Brain pericyte (primary cell): ENCODE data around the gene MINDY4B.

Experiments
- DNase-seq: peaks from one replicate; pipeline ENCODE4 v3.0.0-alpha.2; 2012; ENCODE audit warnings: low read depth, low spot score

MINDY4B gene

DNA sequence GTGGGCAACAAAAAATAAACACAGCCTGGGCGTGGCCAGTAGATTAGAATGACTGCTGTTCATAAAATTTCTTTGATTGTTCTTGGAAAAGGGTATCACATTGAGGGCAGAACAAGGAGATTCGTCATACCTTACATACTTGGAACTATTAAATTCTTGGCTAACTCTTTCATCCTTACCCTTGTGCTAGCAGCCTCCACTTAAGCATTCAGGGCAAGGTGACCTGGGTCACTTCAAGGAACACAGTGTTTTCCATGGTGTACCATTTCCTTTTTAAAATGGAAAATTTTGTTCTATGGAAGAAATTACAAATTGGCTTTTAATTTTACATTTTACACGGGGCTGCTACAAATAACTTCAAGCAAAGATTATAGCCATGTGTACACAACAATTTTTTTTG lies 60.8 kb downstream of the MINDY4B start:
- no peak for DNase-seq

DNA sequence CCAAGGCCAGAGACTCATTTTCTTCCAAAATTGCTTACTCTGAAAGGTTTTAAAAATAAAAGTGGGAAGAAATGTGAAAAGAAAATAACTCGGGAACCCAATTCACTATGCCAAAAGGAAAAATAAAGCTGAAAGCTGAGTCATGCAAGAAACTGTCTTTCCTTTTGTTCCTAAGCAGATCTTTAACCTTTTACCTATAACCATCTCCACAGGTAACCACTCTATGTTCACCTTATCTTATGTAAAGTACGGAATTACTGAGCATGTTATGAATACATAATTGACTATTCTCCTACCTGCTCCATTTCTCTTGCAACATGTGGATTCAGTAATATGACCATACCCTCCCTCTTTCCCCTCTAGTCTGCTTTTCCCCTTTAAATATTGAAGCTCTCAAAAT lies 62.0 kb downstream of the MINDY4B start:
- DNase-seq: no peak

DNA sequence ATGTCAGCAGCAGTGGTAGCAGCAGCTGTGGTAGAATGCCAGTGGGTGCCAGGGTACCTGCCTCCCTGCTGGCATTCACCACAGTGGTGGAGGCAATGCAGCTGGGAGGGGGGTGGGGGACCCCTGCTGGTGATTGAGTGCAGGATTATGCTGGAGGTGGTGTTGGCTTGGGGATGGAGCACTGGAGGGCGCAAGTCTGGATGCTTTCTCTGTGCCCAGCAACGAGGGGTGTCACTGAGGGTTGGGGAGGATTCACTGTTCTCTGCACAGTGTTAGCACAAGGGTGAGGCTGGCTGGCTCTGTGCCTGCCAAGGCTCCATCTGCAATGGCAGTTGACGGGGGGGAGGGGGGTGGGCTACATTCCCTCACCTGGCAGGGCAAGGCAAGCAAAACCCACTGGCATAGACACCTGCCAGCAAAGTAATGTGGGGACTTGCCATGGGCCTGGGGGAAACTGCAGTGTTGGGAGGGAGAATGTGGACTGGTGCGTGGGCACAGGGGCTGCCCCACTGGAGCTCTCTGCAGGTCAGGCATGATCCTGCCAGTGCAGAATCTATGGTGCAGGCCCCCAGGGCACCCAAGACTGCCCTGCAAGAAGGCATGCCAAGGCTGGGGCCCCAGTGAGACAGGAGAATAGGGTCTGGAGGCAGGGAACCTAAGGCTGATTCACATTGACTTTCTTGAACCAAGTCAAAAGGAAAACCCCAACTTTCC lies 64.3 kb downstream of the MINDY4B start:
- DNase-seq: no peak

DNA sequence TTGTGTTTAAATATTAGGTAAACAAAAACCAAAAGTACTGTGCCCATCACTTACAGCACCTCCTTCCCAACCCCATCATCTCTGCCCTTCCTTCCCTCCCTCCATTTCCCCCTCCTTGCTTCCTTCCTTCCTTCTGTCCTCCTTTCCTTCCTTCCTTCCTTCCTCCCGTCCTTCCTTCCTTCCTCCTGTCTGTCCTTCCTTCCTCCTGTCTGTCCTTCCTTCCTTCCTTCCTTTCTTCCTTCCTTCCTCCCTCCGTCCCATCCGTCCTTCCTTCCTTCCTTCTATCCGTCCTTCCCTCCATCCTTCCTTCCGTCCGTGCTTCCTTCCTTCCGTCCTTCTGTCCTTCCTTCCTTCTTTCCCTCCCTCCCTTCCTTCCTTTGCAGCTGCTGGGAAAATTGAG lies 74.5 kb downstream of the MINDY4B start:
- no peak for DNase-seq

DNA sequence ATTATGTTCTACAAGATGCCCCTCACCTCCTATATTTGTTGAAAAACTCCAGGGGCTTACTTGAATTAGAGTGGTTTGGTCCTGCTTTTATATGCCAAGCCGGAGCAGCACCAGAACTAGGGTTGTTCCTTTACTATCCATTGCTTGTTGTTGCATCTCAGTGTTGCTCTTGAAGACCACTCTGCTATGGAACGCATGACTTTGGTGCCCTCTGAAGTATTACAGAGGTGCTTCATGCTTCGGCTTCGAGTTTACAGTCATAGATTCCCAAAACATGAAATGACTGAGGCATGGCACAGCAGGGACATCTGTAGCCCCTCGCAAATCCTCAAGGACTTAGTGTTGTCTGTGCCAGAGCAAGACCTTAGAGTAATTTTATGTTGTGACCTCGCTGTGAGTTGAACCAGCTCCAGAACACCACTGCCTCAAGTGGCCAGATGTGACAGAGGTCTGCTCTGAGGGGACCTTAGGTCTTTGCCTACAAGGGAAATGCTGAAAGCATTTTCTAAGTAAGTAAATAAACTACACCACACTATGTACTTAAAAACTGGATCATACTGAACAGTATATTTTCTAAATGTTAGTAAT lies 75.1 kb downstream of the MINDY4B start:
- no peak for DNase-seq

DNA sequence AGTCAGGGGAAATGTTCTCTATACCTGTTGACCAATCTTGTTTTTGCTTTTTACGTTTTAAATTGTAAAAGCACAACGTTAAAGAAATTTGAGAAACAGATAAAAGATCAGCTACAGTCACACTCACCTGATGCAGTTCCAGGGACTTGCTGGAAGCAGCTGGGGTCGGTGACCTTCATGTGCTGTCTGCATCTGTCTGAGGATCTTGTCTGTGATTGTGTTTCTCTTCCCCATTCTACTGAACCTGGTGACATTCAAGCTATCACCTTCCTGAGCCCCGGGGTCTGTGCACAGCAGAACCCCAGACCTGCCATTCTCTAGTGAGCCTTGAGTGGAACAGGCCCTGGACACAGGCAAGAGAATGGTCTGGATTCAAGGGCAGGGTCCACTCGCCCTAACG lies 75.8 kb downstream of the MINDY4B start:
- DNase-seq: no peak

DNA sequence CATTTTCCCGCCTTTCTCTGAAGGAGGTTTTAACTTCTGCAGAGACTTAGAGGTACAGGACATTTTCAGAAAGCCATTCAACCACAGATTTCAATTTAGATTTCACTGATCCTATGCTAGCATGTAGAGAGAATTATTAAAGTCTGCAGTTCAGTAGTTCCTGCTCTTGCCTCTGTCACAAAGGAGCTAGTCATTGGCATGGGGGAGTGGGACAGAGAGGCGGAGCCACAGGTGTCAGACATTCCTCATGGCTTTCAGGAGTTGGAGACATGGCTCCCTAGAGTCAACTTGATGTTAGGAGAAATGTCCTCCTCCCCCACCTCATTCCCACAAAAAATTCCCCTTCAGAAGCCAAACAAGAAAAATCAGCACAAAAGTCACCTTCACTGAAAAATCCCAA lies 76.2 kb downstream of the MINDY4B start:
- no peak for DNase-seq

DNA sequence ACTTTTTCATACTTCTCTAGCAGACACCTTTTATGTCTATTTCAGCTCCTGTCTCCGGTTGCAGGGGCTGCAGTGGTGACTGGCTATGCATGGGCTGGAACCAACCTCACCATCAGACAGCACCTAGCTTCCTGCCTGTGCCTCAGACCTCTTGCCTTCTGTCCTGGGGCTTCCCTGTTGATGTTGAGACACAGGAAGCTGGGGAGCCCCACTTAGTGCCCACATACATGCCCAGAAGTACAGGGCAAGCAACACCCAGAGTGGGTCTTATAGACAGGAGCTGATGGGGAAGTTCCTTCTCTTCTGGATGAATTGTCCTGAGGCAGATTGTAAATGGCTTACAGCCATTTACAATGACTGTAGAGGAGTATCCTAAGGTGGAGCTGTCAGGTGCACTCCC lies 77.0 kb downstream of the MINDY4B start:
- DNase-seq: no peak

DNA sequence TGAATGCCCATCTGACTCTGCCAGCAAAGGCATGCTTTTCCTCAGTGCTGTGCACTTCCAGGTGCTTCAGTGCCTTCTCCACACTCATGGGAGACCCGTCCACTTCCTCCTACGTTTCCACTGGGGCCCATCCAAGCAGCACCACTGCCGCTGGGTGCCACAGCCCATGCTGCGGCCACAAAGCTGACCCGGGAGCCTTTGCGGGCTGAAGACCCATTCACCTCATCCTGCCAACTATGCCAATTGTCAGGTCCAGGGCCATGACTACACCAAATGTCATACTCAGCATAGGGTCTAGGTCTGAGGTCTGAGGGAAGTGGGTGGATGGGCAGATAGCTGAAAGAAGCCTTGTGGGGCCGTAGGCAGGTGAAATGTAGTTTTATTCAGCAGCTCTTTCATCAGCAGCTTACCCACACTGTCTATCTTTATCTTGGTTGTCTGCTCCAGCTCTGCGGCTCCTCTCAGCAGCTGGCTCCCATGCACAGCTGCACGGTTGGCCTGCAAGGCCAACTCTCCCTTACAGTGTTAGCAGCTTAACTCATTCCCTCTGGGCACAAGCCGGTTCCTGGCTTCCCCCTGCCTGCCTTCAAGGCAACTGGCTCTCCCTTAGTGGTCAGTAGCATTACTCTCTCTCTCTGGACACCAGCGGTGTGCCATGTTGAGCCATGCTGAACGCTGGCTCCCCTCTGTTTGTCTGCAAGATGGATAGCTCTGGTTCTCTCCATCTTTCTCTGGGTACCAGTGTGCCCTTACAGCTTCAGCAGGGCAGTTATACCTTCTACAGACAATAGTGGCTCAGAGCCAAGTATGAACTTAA lies 78.6 kb downstream of the MINDY4B start:
- no peak for DNase-seq

DNA sequence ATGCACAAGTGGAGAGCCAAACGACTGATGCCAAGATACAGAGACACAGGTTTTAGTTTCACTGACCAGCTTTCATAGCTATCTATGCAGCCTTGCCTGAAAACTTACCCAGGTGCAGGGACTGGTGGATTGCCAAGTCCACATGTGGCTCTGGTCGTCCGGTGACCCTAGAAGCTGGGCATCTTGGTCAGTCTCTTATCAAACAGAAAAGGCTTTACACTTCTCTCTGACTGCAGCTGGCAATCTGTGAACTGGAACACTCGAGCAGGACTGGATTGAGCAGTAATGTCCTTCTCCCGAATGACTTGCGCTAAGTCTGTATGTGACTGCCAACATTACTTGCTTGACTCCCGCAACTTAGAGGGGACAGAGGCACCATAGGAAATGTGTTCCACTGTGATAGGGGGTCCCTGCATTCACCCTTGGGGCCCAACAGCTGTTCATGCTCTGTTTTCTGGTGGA lies 79.3 kb downstream of the MINDY4B start:
- DNase-seq: peak; percentile 5

DNA sequence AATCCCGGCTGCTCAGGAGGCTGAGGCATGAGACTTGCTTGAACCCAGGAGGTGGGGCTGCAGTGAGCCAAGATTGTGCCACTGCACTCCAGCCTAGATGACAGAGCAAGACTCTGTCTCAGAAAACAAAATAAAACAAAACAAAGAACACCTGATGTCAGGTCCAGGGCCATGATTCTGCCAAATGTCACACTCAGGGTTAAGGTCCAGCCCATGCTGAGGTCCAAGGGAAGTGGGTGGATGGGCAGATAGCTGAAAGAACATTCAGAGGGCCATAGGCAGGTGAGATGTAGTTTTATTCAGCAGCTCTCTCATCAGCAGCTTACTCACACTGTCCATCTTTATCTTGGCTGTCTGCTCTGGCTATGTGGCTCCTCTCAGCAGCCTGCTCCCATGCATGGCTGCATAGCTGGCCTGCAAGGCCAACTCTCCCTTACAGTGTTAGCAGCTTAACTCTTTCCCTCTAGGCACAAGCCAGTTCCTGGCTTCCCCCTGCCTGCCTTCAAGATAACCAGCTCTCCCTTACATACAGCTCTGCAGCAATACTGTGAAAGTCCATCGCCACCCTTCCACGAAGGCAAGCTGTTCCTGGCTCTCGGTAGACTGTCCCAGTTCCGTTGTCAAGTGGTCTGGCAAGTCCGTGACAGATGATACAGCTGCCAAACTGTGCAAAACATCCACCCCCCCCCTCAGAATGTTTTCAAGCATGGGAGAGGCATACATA lies 79.9 kb downstream of the MINDY4B start:
- DNase-seq: no peak

DNA sequence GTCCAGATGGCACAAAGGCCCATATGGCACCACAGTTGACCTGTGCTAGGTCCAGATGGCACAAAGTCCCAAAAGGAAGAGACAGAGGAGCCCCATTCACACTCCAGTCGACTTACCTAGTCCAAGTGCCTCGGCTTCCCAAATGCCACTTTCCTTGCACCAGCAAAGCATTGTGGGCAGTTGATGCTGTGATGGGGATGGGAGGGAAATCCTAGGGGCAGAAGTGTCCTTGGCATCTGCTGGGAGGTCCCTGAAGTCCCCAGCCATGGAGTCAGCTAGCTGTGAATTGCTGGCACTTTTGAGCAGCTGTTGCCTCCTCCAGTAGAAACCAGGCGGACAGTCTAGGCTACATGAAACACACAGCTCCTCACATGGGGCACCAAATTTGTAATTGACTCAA lies 82.0 kb downstream of the MINDY4B start:
- no peak for DNase-seq

DNA sequence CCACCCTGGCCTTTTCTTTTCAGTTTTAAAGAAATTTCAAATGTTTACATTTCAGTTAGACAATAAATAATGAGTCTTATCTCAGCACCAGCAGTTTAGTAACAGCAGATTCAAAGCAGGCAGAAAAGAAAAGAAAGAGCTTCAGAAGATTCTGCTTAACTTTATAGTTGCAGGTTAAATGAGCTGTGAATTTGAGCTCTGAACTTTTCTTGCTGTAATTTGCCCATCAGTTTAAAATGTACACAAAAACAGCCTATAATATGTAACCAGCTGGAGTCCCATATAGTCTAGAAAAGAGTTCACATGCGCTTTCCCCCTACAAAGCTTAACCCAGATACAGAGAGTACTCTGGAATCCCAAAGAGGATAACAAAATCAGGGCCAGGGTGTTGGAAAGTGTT lies 82.6 kb downstream of the MINDY4B start:
- no peak for DNase-seq
